CD4-positive, alpha-beta T cell treated with Interleukin-1 beta for 1 hour (primary cell): ENCODE data around the gene PMVK.
"Not testable (repeated sequence)": the region's sequence is repeated elsewhere in the genome, so short reads cannot be mapped to it uniquely, and the experiment has no call there.

Experiments used
- DNase-seq, 2 donors: peaks; one replicate each; pipeline ENCODE4 v3.0.0-alpha.2; 2020 to 2022

PMVK gene

DNA sequence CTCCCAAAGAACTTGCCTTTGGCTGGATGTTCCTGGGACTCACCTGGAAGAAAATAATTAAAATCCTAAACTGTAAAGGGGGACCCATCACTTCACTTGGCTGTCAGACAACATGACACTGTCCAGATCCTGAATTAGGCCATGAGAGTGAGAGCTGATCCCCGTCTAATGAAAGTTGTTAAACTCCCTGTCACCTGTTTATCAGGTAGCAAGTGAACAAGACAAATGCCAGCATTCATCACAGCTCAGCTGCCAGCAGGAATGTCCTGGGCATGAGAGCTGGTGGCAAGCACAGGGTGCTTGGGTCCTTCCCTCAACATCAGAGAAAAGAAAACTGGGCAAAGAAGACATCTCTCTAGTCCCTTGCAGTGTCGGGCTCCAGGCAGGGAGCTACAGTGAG, 23.8 kb downstream of the PMVK start:
- no peak for DNase-seq

DNA sequence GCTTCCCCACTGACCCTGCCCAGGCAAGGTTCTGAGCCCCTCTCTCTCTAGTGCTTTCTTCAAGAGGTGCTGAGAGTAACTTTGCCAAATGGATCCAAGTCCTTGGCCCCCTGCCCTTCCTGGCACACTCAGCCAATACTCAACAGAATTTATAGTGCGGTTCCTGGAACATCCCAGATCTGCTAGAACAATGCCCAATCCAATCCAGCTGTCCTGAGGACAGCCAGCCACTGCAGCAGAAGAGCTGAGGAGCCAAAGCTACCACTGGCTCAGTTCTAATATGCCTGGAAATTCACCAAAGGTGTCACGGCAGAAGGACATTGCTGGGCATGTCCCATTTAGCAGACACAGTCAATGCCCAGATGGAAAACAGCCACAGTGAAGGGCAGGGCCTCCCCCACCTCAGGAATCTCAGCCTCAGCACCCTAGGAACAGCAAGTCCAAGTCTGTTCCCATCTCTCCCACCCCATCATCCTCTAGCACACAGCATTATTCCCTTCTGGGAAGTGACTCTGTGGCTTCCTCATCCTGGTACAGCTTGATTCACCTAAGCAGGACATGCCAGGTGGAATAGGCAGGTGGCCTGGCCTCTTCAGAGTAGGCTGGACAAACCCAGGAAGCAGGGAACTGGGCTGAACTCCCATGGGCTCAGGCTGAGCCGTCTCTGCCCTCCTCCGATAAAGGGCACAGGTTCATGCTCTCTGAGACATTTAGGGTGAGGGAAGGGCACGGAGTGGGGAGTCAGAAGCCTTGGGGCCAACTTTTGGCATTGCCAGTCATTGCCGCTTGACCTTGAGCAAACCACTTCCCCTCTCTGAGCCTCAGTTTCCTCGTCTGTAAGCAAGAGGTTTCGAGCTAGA, 24.6 kb downstream of the PMVK start:
- DNase-seq: no peak

DNA sequence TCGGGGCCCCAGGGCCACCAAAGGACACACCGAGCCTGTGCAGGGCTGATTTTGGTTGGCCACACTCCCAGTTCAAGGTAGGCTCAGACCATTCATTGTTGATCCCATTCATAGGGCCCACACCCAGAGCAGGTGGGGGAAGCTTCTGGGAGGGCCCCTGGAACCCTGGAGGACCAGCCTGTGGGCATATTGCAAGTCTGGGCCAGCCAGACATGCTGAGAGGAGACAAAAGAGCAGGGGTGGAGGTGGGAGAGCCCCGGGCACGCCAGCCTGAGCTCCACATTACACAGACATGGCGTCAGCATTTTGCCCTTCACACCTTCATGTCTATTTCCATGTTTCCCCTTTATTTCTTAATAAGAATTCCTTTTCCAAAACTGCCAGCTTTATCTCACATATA, 25.7 kb downstream of the PMVK start:
- no peak for DNase-seq

DNA sequence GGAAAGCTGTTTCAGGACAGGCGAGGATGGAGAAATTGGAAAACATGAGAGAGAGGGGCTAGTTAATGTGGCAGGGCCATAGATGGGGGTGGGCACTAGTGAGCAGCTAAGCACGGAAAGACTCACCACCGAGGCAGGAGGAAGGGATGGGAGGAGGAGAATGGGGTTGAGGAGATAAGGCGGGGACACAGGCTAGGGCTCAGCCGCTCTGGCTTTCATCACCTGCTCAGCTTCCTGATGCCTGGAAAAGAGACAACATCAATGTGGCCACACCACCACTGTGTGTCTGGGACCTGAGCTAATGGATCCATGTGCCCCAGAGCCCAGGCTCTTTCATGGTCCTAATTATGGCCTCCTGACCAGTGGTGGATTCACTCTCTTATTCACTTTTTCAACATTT, 27.6 kb downstream of the PMVK start:
- DNase-seq: no peak

DNA sequence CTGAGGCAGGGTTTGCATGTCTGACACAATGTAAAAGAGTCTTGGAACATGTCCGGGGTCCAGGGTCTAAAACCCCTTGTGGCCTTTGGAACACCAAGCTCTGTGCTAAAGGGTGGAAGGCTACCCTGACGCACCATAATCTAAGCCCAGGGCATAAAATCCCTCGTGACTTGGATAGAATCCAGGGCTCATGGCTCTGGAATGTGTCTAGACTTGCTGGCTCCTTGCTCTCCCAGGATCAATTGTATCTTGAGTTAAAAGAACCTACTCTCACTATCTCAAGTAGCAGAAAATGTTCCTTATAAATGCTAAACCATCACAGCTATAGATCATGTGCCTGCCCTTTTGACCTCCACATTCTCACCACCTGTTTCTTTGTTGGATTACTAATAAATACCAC, 28.4 kb downstream of the PMVK start:
- not testable (repeated sequence) for DNase-seq

DNA sequence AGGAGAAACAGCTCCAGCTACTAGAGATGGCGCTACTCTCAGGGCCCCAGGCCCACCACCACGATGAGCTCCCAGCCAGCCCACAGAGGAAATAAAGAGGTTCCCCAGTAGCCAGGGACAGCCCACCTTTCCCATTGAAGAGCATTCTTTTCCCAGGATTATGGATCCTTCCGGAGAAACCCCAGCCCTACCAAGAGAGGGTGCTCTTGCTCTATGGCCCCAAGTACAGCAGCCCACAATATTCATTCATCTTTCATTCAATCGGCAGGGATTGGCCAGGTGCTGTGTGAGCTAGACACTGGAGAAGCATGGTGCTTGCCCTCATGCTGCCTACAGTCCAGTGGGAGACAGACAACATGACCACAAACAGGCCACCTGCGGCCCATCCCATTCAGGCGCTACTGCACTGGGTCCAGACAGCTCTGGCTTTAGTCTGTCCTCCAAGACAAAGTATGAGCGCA, 29.9 kb downstream of the PMVK start:
- DNase-seq: peak in 1 of 2 donors; percentile 18

DNA sequence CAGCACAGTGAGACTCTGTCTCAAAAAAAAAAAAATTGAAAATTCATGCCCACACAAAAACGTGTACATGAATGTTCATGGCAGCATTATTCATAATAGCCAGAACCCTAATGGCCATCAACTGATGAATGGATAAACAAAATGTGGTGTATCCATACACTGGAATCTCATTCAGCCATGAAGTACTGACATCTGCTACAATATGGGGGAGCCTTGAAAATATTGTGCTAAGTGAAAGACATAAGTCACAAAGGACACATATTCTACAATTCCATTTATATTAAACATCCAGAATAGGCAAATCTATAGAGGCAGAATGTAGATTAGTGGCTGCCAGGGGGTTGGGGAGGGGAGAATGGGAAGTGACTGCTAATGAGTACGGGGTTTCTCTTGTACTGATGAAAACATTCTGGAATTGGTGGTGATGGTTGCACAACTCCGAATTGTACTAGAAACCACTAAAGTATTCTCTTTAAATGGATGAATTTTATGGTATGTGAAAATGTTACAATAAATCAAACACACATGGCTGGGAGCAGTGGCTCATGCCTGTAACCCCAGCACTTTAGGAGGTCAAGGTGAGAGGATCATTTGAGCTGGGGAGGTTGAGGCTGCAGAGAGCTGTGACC, 33.5 kb downstream of the PMVK start:
- DNase-seq: no peak

DNA sequence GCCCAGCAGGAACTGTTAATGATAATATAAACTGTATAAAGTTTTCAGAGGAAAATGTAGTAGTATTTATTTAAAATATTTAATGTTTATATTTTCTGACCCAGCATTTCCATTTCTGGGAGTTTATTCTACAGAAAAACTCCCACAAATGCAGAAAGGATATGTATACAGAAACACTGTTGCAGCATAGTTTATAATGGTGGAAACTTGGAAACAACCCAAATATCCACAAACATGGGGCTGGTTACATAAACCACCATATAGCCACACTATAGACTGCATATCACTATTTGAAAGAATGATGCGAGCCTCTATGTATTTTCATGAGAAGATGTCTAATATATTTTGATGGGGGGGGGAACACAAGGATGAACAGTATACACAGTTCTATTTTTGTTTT, 34.9 kb downstream of the PMVK start:
- no peak for DNase-seq

DNA sequence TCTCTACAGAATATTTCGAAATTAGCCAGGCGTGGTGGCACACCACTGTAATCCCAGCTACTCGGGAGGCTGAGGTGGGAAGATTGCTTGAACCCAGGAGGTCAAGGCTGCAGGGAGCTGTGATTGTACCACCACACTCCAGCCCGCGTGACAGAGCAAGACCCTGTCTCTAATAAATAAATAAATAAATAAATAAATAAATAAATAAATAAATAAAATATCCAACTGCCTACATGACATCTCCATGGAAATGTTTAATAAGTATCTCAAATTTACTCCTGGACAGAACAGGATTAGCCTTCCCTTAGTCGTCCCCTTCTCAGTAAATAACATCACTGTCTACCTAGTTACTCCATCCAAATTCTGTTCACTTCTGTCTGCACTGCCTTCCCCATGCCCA, 37.5 kb downstream of the PMVK start:
- DNase-seq: no peak

DNA sequence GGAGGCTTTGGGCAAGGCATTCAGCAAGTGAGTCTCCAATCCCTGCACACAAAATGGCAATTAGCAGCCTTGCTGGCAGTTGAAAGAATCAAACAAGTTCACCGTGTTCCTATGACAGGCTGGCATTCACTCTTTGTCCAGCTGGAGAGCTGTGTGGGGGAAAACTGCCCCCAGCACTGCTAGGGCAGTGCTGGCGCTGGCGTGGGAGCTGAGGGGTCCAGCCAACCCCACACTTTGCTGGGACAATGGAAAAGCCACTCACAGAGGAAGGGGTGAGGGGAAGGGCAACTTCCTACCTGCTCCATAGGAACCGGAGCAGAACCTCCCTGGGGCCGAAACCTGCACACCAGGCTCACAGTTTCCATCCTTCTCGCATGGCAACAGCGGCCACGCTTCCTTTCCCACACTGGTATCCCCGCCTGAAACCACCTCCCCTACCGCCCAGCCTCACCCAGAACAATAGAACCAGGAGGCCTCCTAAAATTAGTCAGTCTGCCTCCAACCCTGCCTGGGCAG, 39.7 kb downstream of the PMVK start:
- DNase-seq: no peak

DNA sequence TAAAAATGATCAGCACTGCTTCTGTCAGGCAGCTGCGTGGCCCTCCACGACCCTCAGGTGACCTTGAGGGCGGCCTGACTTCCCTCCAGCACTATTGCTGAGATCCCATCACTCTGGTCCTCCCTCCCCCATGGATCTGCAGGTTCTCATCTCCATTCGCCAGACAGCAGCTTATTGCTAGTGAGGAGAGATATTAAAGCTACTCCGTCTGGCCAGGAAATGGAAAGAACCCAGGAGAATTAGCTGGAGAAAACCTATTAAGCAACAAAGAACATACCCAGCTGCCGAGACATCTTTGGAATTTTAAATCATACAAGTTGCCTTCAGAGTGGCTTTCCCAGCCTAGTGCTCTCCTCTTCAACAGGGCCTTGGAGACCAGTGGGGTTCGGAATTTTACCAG, 40.7 kb downstream of the PMVK start:
- DNase-seq: no peak

DNA sequence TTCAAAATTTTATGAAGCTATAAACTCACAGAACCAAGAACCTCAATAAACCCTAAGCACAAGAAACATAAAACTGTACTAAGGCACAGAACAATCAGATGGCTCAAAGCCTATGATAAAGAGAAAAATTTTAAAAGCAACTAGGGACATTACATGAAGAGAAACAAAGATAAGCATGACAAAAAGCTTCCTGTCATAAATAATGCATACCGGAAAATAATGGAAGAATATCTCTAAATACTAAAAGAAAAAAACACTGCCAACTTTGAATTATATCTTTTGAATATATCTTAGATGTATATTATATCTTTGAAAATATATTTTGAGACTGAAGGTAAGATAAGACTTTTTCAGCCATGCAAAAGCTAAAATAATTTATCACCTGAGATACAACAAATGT, 45.1 kb downstream of the PMVK start:
- DNase-seq: no peak

DNA sequence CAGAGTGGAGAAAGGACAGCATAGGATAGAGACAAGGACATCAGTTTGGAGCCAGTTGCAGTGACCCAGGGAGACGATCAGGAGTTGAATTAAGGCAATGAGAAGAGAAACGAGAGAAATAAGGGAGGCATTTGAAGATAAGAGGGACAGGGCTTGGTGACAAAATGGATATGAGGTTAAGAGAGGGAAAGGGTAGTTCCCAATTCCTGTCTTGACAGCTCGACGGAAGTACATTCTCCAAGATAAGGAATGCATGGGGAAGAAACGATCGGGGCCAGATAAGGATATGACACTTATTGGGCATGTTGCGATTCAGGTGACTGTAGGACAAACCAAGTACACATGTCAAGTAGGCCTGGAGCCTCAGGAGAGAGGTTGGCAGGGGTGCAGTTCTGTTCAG, 47.8 kb downstream of the PMVK start:
- no peak for DNase-seq

DNA sequence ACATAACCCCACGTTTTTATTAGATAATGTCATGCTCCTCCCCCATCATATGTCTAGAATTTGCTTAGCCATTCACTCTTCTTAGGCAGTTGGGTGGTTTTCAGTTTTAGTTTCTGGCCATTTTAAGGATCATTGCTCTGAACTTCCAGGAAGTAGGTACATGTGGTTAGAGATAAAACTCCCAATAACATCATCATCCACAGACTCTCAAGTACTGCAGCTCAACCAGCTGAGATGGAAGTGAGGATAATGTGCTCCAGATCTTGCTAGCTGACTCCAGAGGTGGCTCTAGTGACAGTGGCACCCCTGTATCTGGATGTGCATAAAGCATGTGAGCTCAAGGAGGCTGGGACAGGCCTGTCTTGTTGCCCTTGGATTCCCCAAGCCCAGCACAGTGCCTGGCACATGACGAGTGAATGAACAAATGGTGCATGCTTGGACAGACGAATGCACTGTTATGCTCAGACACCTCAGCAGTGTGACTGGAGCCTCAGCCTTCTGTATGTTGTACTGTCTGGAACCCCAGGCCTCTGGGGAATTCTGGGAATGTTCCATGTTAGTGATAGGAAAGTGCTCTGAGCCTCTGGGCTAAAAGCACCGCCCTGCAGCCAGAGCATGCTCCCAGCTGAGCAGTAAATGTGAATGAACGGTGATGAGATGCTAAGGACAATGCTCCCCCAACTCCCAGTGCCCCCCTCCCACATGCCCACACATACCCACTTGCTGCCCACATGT, 50.1 kb downstream of the PMVK start:
- DNase-seq: no peak

DNA sequence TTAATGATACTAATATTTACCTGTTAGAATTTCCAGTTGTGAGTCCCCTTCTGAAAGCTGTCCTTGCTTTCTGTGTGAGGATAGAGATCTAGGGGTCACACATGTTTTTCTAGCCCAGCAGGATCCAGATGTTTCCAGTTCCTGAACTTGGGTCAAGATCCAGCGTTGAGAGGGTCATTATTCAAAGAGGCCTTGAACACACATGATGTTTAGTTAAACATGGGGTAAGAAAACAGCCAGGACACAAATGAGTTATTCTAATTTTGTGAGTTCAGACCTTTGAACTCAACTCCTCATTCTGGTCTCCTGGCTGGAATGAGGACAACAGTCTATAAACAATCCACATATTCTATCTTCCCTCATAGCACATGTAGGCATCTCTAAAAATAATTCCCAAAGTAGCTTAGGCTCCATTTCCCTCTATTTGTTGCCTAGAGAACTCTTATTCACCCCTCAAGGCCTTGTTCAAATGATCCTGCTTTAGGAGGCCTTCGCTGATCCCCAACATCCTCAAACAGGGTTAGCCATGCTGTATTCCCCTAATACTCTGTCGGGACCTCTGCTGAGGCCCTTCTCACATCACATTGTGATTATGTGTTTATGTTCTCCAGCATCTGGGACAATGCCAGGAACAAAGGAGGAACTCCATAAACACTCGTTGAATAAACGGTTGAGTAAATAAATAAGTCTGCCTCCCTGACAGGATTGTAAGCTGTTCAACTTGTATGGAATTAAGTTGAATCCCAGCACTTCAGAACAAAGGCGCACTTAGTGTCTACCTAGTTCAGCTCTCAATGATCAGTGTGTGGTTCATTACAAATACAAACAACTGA, 51.4 kb downstream of the PMVK start:
- DNase-seq: no peak

DNA sequence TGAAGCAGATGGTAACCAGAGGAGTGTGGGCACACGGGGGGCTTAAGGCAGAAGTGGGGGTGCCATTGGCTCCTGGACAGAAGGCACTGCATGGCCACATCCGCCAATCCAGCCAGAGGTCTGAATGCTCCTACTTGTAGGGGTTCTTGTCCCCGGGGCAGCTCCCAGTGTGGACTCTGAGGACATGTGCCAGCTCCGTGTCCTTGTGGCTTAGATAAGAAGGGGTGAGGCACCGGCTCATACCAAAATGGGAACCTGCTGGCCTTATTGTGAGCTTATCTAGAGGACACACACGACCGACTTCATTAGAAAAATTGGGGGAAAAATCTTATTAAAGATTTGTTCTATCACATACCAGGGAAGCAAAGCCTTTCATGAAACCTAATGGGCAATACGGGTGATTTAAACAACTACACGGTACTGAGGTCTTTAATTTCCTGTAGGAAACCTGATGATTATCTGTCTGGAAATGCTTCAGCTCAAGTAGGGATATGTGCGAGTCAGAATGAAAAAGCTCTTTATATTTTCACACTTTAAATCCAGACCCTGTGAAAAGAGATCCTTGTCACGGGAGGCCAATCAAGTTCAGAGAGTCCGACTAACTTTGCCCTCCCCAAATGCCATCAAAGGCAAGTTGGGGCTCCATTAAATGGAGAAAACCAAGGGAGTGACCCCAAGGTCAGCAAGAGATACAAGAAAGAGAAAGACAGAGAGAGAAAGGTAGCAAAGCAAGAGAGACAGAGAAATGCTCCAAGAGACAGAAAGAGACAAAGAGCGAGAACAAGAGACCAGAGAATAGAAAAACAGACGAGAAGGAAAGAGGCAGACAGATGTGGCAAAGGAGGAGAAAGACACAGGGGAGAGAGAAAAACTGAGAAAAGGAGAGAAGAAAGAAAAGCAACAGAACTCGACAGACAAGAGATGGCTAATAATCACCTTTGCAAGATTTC, 52.3 kb downstream of the PMVK start:
- DNase-seq: no peak

DNA sequence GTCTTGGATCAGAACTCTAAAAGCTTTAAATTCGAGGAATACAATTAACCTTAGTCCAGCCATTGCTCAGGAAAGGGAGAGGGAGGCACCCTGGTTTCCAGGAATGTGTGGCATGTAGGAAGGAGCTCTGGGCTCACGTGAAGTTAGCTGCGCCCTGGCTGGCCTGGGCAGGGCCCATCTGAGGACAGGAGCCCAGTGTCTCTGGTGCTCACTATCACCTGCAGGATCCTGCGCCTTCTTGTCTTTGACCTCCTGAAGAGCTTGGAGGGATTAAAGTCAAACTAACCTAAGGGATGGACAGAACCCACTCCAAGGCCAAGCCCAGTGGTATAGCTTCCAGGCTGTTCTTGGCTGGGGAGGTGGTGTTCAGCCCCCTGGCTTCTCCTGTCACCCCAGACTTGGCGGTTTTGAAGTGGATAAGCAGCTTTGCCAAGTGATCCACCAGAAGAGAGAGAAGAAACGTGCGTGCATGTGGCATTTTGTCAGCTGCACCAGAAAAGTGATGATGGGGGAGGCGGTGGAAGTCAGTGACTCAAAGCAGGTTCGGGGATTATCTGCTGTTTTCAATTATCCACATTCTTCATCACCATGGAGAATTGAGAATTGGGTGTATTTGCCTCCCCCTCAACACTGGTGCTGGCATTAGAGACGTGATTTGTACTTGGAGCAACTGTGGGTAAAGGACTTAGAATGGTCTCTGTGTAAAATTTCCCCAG, 54.5 kb downstream of the PMVK start:
- no peak for DNase-seq

DNA sequence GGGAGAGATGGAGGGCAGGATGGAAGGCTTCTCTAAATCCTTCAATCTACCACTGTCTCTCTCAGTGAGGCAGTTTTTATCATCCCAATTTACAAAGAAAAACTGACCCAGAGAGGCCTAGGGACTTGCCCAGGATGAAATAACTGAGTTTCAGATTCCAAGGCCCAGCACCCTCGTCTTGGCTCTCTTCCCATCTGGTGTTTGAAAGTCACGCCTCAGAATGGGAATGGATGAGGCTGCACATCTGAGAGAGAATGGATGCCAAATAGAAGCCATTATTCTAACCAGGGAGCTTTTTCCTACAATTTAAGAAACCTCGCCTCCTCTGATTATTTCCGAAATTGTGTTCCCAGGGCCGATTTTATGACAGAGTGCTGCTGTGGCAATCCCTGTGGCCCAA, 55.8 kb downstream of the PMVK start:
- DNase-seq: no peak

DNA sequence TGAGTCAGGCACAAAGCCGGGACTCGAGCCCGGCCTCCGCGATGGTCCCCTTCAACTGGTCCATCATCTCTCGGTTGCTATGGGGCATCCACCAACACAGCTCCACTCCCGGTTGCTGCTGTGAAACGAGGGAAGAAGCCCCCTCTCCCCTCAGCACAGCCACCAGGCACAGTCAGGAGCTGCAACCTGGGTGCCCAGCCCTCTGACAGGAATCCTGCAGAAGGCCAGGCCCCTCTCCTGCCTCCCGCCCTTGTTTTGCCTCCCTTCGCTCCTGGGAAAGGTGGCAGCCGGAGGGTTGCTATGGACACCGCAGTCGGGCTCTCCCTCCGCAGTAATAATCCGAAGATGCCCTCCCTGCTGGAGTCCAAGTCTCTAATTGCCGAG, 57.5 kb downstream of the PMVK start:
- DNase-seq: no peak

DNA sequence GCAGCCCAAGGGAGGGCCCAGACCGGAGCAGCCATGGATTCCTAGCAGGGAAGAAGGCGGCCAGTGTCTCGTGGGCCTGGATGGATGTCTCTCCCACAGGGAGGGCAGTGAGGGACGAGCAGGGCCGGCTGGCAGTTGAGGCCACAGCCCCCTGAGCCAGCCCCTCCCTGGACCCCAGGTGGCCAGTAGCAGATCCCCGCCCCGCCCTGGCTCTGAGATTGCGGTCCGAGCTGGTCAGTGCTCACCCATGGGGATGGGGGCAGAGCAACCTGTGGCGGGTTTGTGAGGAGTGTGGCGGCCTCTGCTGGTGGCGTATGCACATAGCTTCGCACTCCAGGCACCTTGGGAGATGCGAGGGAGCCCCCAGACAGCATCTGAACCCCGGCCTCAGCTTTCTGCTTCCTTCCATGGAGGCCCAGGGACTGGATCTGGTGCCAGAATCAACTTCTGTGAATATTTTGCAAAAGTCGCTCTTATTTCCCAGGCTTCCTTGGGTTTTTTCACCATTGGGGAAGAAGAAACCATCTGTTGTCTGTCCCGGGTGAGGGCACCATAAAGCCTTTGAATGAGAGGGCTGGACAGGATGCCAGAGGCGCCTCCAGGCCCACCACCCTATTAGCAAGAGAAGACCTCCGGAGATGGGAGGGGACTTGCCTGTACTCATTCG, 58.0 kb downstream of the PMVK start:
- peak; percentile 70 for DNase-seq
